Measurements from ENCODE around the gene NPIPA5.
"Not testable (repeated sequence)": the region's sequence is repeated elsewhere in the genome, so short reads cannot be mapped to it uniquely, and the experiment has no call there.

- TF ChIP-seq EZH2 (IDR thresholded peaks at IDR 0.05; ENCODE audit: low read length, unreplicated experiment); CTCF (conservative IDR thresholded peaks at IDR 0.05; ENCODE audit: low read depth, low read length); EZH2phosphoT487 (IDR thresholded peaks at IDR 0.05; ENCODE audit: borderline replicate concordance, low read length): not testable (repeated sequence)
Observed at GRCh38 chr16:15409476-15409875, 31.4 kb upstream of the NPIPA5 start.

All from PC-3 (cell line).